Activated CD8-positive, alpha-beta T cell treated with anti-CD3 and anti-CD28 coated beads for 36 hours (primary cell): ENCODE measurements around the gene CARHSP1. TPM values are rescaled to one million over a fixed set of nuclear protein-coding genes. Genes with fewer than 3 reads are reported as not detected.

Experiments
- ATAC-seq: fragments of 200-7000 bp; cut with Tn5 transposase; one replicate; pipeline ENCODE4 v1.10.0; 2021; ENCODE audit warnings: mild to moderate bottlenecking, moderate library complexity
- CTCF ChIA-PET: fragments of 350-600 bp; sonication (Branson Sonifier 250); formaldehyde crosslinking; loops from one replicate; lab custom pipeline; 2021; ENCODE audit warnings: antibody characterized with exemption; lab: Charles Lee
- POLR2A ChIA-PET: fragments of 350-600 bp; sonication (Branson Sonifier 250); formaldehyde crosslinking; loops from one replicate; lab custom pipeline; 2021; ENCODE audit warnings: antibody characterized with exemption; lab: Charles Lee
- DNase-seq: peaks from one replicate; pipeline ENCODE4 v3.0.0-alpha.2; 2020
- H3K27ac Mint-ChIP-seq: one replicate; pipeline ENCODE4 v1.8.0; 2021; ENCODE audit warnings: mild to moderate bottlenecking, mixed read lengths
- H3K27me3 Mint-ChIP-seq: one replicate; pipeline ENCODE4 v1.8.0; 2021; ENCODE audit warnings: mixed read lengths
- H3K36me3 Mint-ChIP-seq: one replicate; pipeline ENCODE4 v1.8.0; 2021; ENCODE audit warnings: low read depth, mixed read lengths
- H3K4me1 Mint-ChIP-seq: one replicate; pipeline ENCODE4 v1.8.0; 2021; ENCODE audit warnings: low read depth, mixed read lengths
- H3K4me3 Mint-ChIP-seq: one replicate; pipeline ENCODE4 v1.8.0; 2021; ENCODE audit warnings: mild to moderate bottlenecking, moderate library complexity, mixed read lengths
- H3K9me3 Mint-ChIP-seq: one replicate; pipeline ENCODE4 v1.8.0; 2021; ENCODE audit warnings: mixed read lengths
- intact Hi-C: fragments of 100-400 bp; cut with micrococcal nuclease; formaldehyde crosslinking; loops from one replicate; pipeline ENCODE4 v1.10.0; 2022
- total RNA-seq, 2 experiments: library from RNA; stranded (reverse); gene quantifications; one replicate each; pipeline ENCODE4 v1.2.3, GENCODE V29; 2021
- TF ChIP-seq, protein P1 (sequence below): fragments of 200-600 bp; IDR thresholded peaks from one replicate; pipeline ENCODE4 v1.8.0; 2022; ENCODE audit warnings: antibody characterized with exemption, mild to moderate bottlenecking

The CARHSP1 gene
- total RNA-seq, 2 experiments from 2014 or later: 63.9 to 72.6 TPM

DNA sequence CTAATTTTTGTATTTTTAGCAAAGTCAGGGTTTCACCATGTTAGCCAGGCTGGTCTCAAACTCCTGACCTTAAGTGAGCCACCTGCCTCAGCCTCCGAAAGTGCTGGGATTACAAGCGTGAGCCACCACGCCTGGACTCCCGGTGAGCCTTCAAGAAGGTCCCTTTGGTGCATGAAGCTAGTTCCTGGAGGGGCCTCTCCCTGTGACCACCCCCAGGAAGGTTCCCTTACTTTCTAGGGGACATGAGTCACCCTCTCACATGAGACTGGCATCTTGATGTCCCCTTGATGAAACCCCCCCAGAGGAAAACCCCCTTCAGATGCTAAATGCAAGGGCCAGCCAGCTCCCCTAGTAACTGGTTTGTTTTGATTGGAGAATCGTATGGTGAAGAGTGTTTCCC is 12.8 kb downstream of the CARHSP1 start:
- POLR2A ChIA-PET: interaction anchor here (9.0 kb wide), 1 partner anchor 10 kb away, joined by 99 read pairs; the partner anchor contains the start of gene CARHSP1
- intact Hi-C loops: no loop called here
- CTCF ChIA-PET: interaction anchor here (1.2 to 2.2 kb wide), 4 partner anchors 13 to 41 kb away, joined by 3 to 13 read pairs (median 5); partner anchors contain the start of gene CARHSP1
- DNase-seq (peak; percentile 3), ATAC-seq (no peak)
- Mint-ChIP-seq H3K27me3 (no peaks in the 10 kb centered on the region), H3K9me3 (no peaks in the 10 kb centered on the region), H3K4me1 (peaks cover 31% of the 10 kb centered on the region), H3K36me3 (peaks cover 49% of the 10 kb centered on the region), H3K4me3 (no peak overlapping the region), H3K27ac (peak overlapping the region; percentile 75)
- TF ChIP-seq, protein P1, sequence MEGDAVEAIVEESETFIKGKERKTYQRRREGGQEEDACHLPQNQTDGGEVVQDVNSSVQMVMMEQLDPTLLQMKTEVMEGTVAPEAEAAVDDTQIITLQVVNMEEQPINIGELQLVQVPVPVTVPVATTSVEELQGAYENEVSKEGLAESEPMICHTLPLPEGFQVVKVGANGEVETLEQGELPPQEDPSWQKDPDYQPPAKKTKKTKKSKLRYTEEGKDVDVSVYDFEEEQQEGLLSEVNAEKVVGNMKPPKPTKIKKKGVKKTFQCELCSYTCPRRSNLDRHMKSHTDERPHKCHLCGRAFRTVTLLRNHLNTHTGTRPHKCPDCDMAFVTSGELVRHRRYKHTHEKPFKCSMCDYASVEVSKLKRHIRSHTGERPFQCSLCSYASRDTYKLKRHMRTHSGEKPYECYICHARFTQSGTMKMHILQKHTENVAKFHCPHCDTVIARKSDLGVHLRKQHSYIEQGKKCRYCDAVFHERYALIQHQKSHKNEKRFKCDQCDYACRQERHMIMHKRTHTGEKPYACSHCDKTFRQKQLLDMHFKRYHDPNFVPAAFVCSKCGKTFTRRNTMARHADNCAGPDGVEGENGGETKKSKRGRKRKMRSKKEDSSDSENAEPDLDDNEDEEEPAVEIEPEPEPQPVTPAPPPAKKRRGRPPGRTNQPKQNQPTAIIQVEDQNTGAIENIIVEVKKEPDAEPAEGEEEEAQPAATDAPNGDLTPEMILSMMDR: no peak

DNA sequence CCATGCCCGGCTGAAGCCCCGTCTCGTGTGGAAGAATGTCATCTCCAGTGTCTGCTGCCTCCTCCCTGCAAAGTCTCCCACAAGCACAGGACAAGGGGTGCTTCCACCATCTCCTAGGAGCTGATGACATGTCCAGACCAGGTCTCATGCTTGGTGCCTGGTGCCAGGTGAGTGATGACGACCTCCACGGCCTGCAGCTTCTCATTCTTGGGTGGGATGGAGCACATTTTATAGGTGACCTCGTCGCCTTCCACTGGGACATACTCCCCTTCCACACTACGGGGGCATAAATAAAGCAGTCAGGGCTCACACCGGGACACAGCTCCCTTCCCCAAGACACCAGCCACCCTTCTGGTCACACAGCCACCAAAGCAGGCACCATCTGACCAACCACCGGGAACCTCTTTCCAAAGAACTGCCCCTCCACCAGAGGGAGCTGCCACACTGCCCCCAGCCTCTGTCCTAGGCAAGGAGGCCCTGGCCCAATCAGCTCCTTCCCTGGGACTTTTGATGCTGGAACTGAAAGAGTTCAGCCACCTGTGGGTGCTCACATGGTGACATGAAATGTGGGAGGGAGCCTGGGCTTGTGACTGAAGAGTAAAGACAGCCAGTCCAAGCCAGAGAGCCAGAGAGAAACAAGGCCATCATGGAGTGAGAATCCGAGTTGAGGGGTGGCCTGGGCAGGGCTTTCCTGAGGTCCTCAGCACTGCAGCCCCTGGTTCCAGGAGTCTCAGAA is 13.6 kb downstream of the CARHSP1 start:
- Mint-ChIP-seq H3K27me3 (no peaks in the 10 kb centered on the region), H3K9me3 (no peaks in the 10 kb centered on the region), H3K36me3 (peaks cover 56% of the 10 kb centered on the region), H3K27ac (peak overlapping the region; percentile 59), H3K4me3 (no peak overlapping the region), H3K4me1 (peaks cover 35% of the 10 kb centered on the region)
- peak; percentile 32 for DNase-seq
- ChIA-PET CTCF (interaction anchor here (0.9 to 2.2 kb wide), 5 partner anchors 10 to 42 kb away, joined by 3 to 13 read pairs (median 3); partner anchors contain the start of gene CARHSP1), POLR2A (interaction anchor here (1.0 to 9.0 kb wide), 2 partner anchors 11 to 55 kb away, joined by 4 to 99 read pairs; partner anchors contain the start of gene CARHSP1)
- TF ChIP-seq, protein P1: no peak
- intact Hi-C loops: no loop called here
- ATAC-seq: no peak

DNA sequence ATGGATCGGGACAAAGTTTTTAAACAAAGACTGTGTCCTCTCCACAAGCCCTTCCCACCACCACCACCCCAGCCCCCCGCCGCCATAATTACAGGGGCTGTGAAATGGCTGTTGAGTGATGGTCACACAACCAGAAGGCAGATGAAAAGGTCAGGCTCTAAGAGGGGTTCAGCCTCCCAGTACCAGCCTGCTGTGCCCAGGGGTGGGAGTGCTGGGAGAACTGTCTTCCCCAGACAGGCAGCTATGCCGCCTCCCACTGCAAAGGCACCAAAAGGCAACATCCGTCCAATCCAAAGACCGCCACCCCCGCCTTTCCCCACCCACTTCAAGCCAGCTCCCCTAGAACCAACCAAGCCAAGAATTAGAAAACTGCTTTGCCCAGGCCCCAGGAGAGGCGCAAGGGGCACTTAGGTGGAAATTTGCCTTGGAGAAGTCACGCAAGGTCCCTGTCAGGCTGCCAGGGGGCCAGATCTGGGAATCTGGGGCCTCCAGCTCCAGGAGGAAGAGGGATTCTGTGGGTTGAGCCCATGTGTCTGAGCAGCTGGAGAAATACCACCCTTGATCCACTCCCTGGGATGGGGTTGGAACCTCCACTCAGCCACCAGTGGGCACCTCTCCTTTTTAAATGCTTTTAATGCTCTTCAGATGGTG is 14.4 kb downstream of the CARHSP1 start:
- no peaks in the 10 kb centered on the region for H3K27me3 Mint-ChIP-seq
- peaks cover 39% of the 10 kb centered on the region for H3K4me1 Mint-ChIP-seq
- no peak overlapping the region for H3K4me3 Mint-ChIP-seq
- ChIA-PET CTCF (interaction anchor here (0.9 to 2.2 kb wide), 5 partner anchors 10 to 27 kb away, joined by 3 to 13 read pairs (median 7); partner anchors contain the start of gene CARHSP1), POLR2A (interaction anchor here (0.5 to 9.0 kb wide), 3 partner anchors 12 to 175 kb away, joined by 3 to 99 read pairs (median 4); partner anchors contain the start of gene CARHSP1)
- intact Hi-C loops: no loop called here
- peaks cover 62% of the 10 kb centered on the region for H3K36me3 Mint-ChIP-seq
- TF ChIP-seq, protein P1: no peak
- ATAC-seq: no peak
- H3K27ac Mint-ChIP-seq: no peak overlapping the region
- no peaks in the 10 kb centered on the region for H3K9me3 Mint-ChIP-seq
- DNase-seq: no peak

DNA sequence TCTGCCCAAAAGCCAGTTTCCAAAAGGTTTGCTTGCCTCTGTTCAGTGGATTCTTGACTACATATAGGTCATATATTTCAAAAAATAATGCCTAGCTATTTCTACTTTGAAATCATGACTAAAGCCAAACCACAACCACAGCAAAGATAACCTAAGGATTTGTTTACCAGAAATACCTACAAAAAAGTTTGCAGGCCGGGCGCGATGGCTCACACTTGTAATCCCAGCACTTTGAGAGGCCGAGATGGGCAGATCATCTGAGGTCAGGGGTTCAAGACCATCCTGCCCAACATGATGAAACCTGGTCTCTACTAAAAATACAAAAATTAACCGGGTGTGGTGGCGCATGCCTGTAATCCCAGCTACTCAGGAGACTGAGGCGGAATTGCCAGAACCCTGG is 15.2 kb downstream of the CARHSP1 start:
- ChIA-PET POLR2A (interaction anchor here (0.6 to 9.0 kb wide), 2 partner anchors 13 to 400 kb away, joined by 3 to 99 read pairs; partner anchors contain the start of gene CARHSP1), CTCF (interaction anchor here (1.6 to 2.2 kb wide), 2 partner anchors 15 to 27 kb away, joined by 7 read pairs; partner anchors contain the start of gene CARHSP1)
- TF ChIP-seq, protein P1: no peak
- Mint-ChIP-seq H3K4me3 (no peak overlapping the region), H3K27me3 (no peaks in the 10 kb centered on the region), H3K36me3 (peaks cover 62% of the 10 kb centered on the region), H3K9me3 (no peaks in the 10 kb centered on the region), H3K27ac (peak overlapping the region; percentile 23), H3K4me1 (peaks cover 39% of the 10 kb centered on the region)
- intact Hi-C loops: no loop called here
- DNase-seq: peak; percentile 12
- no peak for ATAC-seq
